PFSK-1 (cell line): ENCODE data around the gene LIMK1.

Source experiments
- FOXP2 ChIP-seq: optimal IDR thresholded peaks from 2 replicates; pipeline ENCODE3; 2011; ENCODE audit warnings: borderline replicate concordance, control low read depth, inconsistent platforms; ENCODE audit not compliant: insufficient read depth; ENCODE audit errors: extremely low read length, extremely low read depth
- POLR2AphosphoS5 ChIP-seq: IDR thresholded peaks from 2 replicates; pipeline ENCODE4 v1.6.1; 2012; ENCODE audit warnings: low read depth, mild to moderate bottlenecking, control low read depth, low read length, moderate library complexity
- REST ChIP-seq, 2 experiments: IDR thresholded peaks; 2 replicates each; pipeline versions ENCODE4 v1.6.1 to v1.8.0; 2011 to 2012; ENCODE audit warnings: low read depth in 2 of 2, low read length in 2 of 2, control low read depth in 1 of 2, inconsistent platforms in 1 of 2, mild to moderate bottlenecking in 1 of 2, moderate library complexity in 1 of 2; ENCODE audit not compliant: insufficient read depth in 1 of 2
- SIN3A ChIP-seq: IDR thresholded peaks from 2 replicates; pipeline ENCODE4 v1.6.1; 2012; ENCODE audit warnings: mild to moderate bottlenecking, low read length, moderate library complexity, borderline replicate concordance; ENCODE audit not compliant: insufficient read depth
- TAF1 ChIP-seq: IDR thresholded peaks from 2 replicates; pipeline ENCODE4 v1.6.1; 2012; ENCODE audit warnings: low read length, control low read depth, borderline replicate concordance; ENCODE audit not compliant: insufficient read depth

LIMK1 gene

GRCh38 chr7:74129887-74130286 lies 46.3 kb downstream of the LIMK1 start:
- TF ChIP-seq TAF1 = no peak
- TF ChIP-seq SIN3A = no peak
- TF ChIP-seq FOXP2 = no peak
- TF ChIP-seq REST (IDR thresholded peaks at IDR 0.05; ENCODE audit: insufficient read depth in 1 of 2, low read depth in 2 of 2, low read length in 2 of 2) = no peak
- TF ChIP-seq POLR2AphosphoS5 = no peak

GRCh38 chr7:74130518-74130917 lies 46.9 kb downstream of the LIMK1 start:
- TF ChIP-seq SIN3A (no peak), REST (IDR thresholded peaks at IDR 0.05; ENCODE audit: insufficient read depth in 1 of 2, low read depth in 2 of 2, low read length in 2 of 2) (no peak), TAF1 (no peak), FOXP2 (no peak), POLR2AphosphoS5 (no peak)

- TF ChIP-seq FOXP2 (no peak), TAF1 (no peak), POLR2AphosphoS5 (no peak)
Measured at GRCh38 chr7:74134117-74134620, 50.6 kb downstream of the LIMK1 start.

GRCh38 chr7:74138334-74138867 lies 54.8 kb downstream of the LIMK1 start:
- no peak for TF ChIP-seq SIN3A
- no peak for TF ChIP-seq POLR2AphosphoS5
- TF ChIP-seq TAF1 = no peak
- no peak for TF ChIP-seq FOXP2
- TF ChIP-seq REST (IDR thresholded peaks at IDR 0.05; ENCODE audit: insufficient read depth in 1 of 2, low read depth in 2 of 2, low read length in 2 of 2) = no peak

GRCh38 chr7:74138945-74139843 lies 55.6 kb downstream of the LIMK1 start:
- TF ChIP-seq SIN3A = no peak
- no peak for TF ChIP-seq TAF1
- no peak for TF ChIP-seq POLR2AphosphoS5
- no peak for TF ChIP-seq REST (IDR thresholded peaks at IDR 0.05; ENCODE audit: insufficient read depth in 1 of 2, low read depth in 2 of 2, low read length in 2 of 2)
- no peak for TF ChIP-seq FOXP2
